ENCODE results near the gene SYNRG. TPM values are rescaled to one million over a fixed set of nuclear protein-coding genes. Genes with fewer than 3 reads are reported as not detected.
A peak's percentile ranks its signal among the peaks of the same experiment; 100 is the strongest.

Gene SYNRG
- total and polyA plus RNA-seq, 2 donors from 2014 or later = 8.6 to 47.0 TPM

DNA sequence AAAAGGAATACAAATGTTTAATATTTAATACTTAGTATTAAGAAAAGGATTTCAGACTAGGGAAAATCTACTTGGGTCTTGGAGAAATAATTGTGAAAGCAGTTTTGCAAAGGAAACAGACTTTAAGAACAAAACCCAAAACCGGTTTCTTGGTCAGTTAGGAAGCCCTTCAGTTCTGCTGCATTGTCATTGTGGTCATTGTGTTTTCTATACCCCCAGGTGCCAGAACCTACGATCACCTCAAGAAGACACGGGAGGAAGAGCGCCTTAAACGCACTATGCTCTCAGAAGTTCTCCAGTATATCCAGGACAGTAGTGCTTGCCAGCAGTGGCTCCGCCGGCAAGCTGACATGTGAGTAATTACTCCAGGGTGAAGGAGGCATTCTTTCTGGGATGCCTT, 139.0 kb downstream of the SYNRG start:
- no peaks in the 10 kb centered on the region for H3K4me1 ChIP-seq (ENCODE audit: control insufficient read depth in 2 of 3, insufficient read depth in 2 of 3, low read depth in 1 of 3, low read length in 3 of 3)
- peaks cover 5 to 21% (median 17%) of the 10 kb centered on the region in 3 donors for H3K36me3 ChIP-seq (ENCODE audit: control insufficient read depth in 2 of 3, insufficient read depth in 3 of 3, low read length in 3 of 3)

DNA sequence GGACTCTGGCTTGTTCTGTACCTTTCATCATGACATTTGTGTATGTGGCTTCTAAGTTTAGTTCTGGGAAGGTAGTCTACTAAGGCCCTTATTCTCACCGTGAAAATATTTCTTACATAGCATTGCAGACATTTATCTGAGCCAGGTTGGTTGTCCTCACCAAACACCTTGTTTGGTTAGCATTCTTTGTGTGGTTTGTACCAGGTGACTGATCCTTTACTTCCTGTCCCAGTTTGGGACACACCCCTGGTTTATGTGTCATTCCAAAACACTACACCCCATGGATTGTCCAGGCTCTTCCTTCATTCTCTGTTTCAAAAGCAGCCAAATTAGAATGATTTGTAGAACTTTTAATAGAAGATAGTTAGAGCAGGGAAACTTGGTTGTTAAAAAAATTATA, 142.7 kb downstream of the SYNRG start:
- Histone ChIP-seq H3K27ac (ENCODE audit: low read depth in 2 of 2, low read length in 2 of 2) (no peak overlapping the region), H3K4me1 (ENCODE audit: control insufficient read depth in 2 of 3, insufficient read depth in 2 of 3, low read depth in 1 of 3, low read length in 3 of 3) (no peaks in the 10 kb centered on the region), H3K4me3 (ENCODE audit: low read length in 3 of 3) (no peak overlapping the region), H3K9ac (ENCODE audit: low read length in 3 of 3) (no peak overlapping the region), H3K9me3 (ENCODE audit: control insufficient read depth in 2 of 3, insufficient read depth in 1 of 3, low read length in 3 of 3) (no peaks in the 10 kb centered on the region), H3K36me3 (ENCODE audit: control insufficient read depth in 2 of 3, insufficient read depth in 3 of 3, low read length in 3 of 3) (peaks cover 3 to 10% (median 6%) of the 10 kb centered on the region in 3 donors), H3K27me3 (ENCODE audit: control insufficient read depth, insufficient read depth, low read length) (no peaks in the 10 kb centered on the region)
- TF ChIP-seq, protein P1, sequence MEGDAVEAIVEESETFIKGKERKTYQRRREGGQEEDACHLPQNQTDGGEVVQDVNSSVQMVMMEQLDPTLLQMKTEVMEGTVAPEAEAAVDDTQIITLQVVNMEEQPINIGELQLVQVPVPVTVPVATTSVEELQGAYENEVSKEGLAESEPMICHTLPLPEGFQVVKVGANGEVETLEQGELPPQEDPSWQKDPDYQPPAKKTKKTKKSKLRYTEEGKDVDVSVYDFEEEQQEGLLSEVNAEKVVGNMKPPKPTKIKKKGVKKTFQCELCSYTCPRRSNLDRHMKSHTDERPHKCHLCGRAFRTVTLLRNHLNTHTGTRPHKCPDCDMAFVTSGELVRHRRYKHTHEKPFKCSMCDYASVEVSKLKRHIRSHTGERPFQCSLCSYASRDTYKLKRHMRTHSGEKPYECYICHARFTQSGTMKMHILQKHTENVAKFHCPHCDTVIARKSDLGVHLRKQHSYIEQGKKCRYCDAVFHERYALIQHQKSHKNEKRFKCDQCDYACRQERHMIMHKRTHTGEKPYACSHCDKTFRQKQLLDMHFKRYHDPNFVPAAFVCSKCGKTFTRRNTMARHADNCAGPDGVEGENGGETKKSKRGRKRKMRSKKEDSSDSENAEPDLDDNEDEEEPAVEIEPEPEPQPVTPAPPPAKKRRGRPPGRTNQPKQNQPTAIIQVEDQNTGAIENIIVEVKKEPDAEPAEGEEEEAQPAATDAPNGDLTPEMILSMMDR (IDR thresholded peaks at IDR 0.05; ENCODE audit: borderline replicate concordance, extremely low read depth, insufficient read depth) = no peak
- FAIRE-seq = no peak
- no peak for DNase-seq
- intact Hi-C loops (cut with DNase I) = no loop called here

More for the DNA sequence above, 139.0 kb downstream of the SYNRG start:
- DNase-seq (no peak), FAIRE-seq (no peak)
- H3K4me3 ChIP-seq (ENCODE audit: low read length in 3 of 3) = no peak overlapping the region
- H3K9ac ChIP-seq (ENCODE audit: low read length in 3 of 3) = no peak overlapping the region
- H3K27me3 ChIP-seq (ENCODE audit: control insufficient read depth, insufficient read depth, low read length) = no peaks in the 10 kb centered on the region
- intact Hi-C loops (cut with DNase I) = no loop called here
- no peaks in the 10 kb centered on the region for H3K9me3 ChIP-seq (ENCODE audit: control insufficient read depth in 2 of 3, insufficient read depth in 1 of 3, low read length in 3 of 3)
- no peak overlapping the region for H3K27ac ChIP-seq (ENCODE audit: low read depth in 2 of 2, low read length in 2 of 2)
- TF ChIP-seq, protein P1 (IDR thresholded peaks at IDR 0.05; ENCODE audit: borderline replicate concordance, extremely low read depth, insufficient read depth) = no peak

DNA sequence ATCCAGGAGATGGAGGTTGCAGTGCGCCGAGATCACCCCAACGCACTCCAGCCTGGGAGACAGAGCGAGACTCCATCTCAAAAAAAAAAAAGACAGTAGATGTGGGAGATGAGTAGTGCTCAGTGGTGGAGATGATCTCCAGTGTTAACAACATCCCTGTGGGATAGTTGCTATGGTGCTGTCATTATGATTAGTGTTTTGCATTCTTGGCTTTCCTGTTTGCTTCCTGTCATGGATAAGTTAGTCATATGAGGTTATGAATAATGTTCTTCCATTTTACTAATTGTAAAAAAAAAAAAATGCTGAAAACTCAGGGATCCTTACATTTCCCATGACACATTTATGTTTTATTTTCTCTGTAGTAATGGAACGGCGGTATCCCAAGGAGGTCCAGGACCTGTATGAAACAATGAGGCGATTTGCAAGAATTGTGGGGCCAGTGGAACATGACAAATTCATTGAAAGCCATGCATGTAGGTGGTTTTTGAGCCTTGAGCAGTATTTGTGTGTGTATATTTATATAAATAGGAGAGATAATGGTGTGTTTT, 144.1 kb downstream of the SYNRG start:
- H3K4me3 ChIP-seq (ENCODE audit: low read length in 3 of 3) = no peak overlapping the region
- no peak overlapping the region for H3K27ac ChIP-seq (ENCODE audit: low read depth in 2 of 2, low read length in 2 of 2)
- FAIRE-seq = no peak
- no peak overlapping the region for H3K9ac ChIP-seq (ENCODE audit: low read length in 3 of 3)
- H3K27me3 ChIP-seq (ENCODE audit: control insufficient read depth, insufficient read depth, low read length) = no peaks in the 10 kb centered on the region
- TF ChIP-seq, protein P1 (IDR thresholded peaks at IDR 0.05; ENCODE audit: borderline replicate concordance, extremely low read depth, insufficient read depth) = no peak
- no peaks in the 10 kb centered on the region for H3K4me1 ChIP-seq (ENCODE audit: control insufficient read depth in 2 of 3, insufficient read depth in 2 of 3, low read depth in 1 of 3, low read length in 3 of 3)
- H3K9me3 ChIP-seq (ENCODE audit: control insufficient read depth in 2 of 3, insufficient read depth in 1 of 3, low read length in 3 of 3) = no peaks in the 10 kb centered on the region
- intact Hi-C loops (cut with DNase I) = no loop called here
- peaks cover 0 to 2% (median 0%) of the 10 kb centered on the region in 3 donors for H3K36me3 ChIP-seq (ENCODE audit: control insufficient read depth in 2 of 3, insufficient read depth in 3 of 3, low read length in 3 of 3)
- DNase-seq = peak in 1 of 5 donors; percentile 19

Small RNA genes within 50 kb of the gene (microRNA-seq; reads per million reads assigned to microRNA genes)
- gene MIR378J = not detected

Other genes with a start within 250 kb of the SYNRG start
- not detected for gene C17orf78, start 233.4 kb downstream of the SYNRG start, total RNA-seq
- gene C17orf78, start 233.4 kb downstream of the SYNRG start, polyA plus RNA-seq (ENCODE audit: insufficient read depth, low read depth, low replicate concordance) = not detected
- gene ACACA, start 202.6 kb downstream of the SYNRG start, total RNA-seq = 34.9 TPM
- 13.8 TPM for gene ACACA, start 202.6 kb downstream of the SYNRG start, polyA plus RNA-seq (ENCODE audit: insufficient read depth, low read depth, low replicate concordance)
- 26.0 TPM for gene TADA2A, start 202.5 kb downstream of the SYNRG start, total RNA-seq
- gene TADA2A, start 202.5 kb downstream of the SYNRG start, polyA plus RNA-seq (ENCODE audit: insufficient read depth, low read depth, low replicate concordance) = 6.6 TPM
- 9.7 TPM for gene DUSP14, start 119.5 kb downstream of the SYNRG start, total RNA-seq
- gene DUSP14, start 119.5 kb downstream of the SYNRG start, polyA plus RNA-seq (ENCODE audit: insufficient read depth, low read depth, low replicate concordance) = 13.4 TPM
- gene DDX52, start 34.0 kb upstream of the SYNRG start, total RNA-seq = 26.9 TPM
- gene DDX52, start 34.0 kb upstream of the SYNRG start, polyA plus RNA-seq (ENCODE audit: insufficient read depth, low read depth, low replicate concordance) = 14.0 TPM
- gene HNF1B, start 135.6 kb upstream of the SYNRG start, total RNA-seq = 185 TPM
- gene HNF1B, start 135.6 kb upstream of the SYNRG start, polyA plus RNA-seq (ENCODE audit: insufficient read depth, low read depth, low replicate concordance) = 84.1 TPM

All from kidney (tissue), 14 donors.